Left colon (tissue), 2 donors: Measurements from ENCODE around the gene EGFL8. TPM values are rescaled to one million over a fixed set of nuclear protein-coding genes. Genes with fewer than 3 reads are reported as not detected.
"Not testable (repeated sequence)": the region's sequence is repeated elsewhere in the genome, so short reads cannot be mapped to it uniquely, and the experiment has no call there.

Experiments used
- ATAC-seq: fragments of 200-7000 bp; cut with Tn5 transposase; one replicate; pipeline ENCODE4 v1.9.1; 2020; ENCODE audit warnings: mild to moderate bottlenecking, moderate library complexity
- DNase-seq, 2 donors: peaks; one replicate each; pipeline ENCODE4 v3.0.0-alpha.2; 2020
- intact Hi-C, 2 donors: fragments of 100-400 bp; cut with DNase I in 1 of 2; cut with micrococcal nuclease in 1 of 2; formaldehyde crosslinking; loops; one replicate each; pipeline versions ENCODE4 v1.11.2 to v1.14.0; 2022; cut with DNase I, micrococcal nuclease
- total RNA-seq, 2 donors: library from RNA; stranded (reverse); fragmentation: NEBNext Ultra II Directional; extraction: Animal tissue kit (Norgen Biotek cat#: 25700); gene quantifications; one replicate each; pipeline ENCODE4 v1.2.1, GENCODE V29; 2021
- donor health status: DM: no; HTN: no; CAD: no.
- donor health status: DM: yes; HTN: yes; CAD: no.

Gene EGFL8
- total RNA-seq, 2 donors from 2014 or later, result 13.7 to 19.9 TPM

DNA sequence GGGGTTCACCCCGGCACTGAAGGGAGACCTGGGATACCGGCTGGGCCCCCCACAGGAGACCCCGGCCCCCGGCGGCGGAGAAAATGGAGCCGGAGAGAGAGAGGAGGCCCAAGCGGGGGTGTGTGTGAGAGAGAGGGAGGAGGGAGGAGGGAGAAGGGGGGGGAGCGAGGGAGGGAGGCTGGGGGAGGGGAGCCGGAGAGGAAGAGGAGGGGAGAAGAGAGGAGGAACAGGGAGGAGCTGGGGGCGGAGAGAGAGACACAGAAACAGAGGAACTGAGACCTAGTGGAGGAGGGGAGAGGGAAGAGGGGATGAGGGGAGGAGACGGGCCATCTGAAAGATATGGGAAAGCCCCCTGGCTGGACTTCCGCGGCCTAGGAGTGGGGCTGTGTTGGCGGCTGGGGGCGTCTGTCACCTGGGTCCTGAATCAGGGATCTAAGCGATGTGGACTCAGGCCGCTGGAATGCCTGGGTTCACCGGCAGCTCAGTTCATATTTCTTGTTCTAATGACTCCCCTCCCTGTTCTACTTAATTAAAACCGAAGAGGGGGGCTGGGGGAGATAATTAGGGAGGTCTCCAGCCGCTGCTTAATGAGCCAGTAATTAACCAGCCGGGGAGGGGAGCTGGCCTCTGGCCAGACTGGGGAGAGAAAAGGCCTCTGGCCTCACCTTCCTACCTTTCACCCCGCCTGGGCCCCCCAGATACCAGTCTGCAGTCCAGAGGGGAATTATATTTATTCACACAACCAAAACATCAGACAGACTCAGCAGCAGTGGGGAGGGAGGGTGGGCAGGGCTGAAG, 25.9 kb downstream of the EGFL8 start, which contains the start of gene PBX2:
PBX2 (minus strand) TSS at position 149 of the 798 bp plus-strand sequence. CDS start 287 bp downstream, outside the sequence.
- ATAC-seq, result peak; percentile 79
- intact Hi-C loops, result loop anchor here in 1 of 2 donors (10.0 kb wide), 1 partner anchor 75 kb away; no protein-coding TSS in a partner anchor
- peak; percentile 94 to 97 for DNase-seq

GRCh38 chr6:32190911-32191677, 26.7 kb downstream of the EGFL8 start:
- ATAC-seq, result no peak
- no peak for DNase-seq
- intact Hi-C loops, result loop anchor here in 1 of 2 donors (10.0 kb wide), 1 partner anchor 76 kb away; no protein-coding TSS in a partner anchor

GRCh38 chr6:32191696-32192607, 27.6 kb downstream of the EGFL8 start:
- DNase-seq (no peak), ATAC-seq (no peak)
- intact Hi-C loops, result loop anchor here in 1 of 2 donors (10.0 kb wide), 1 partner anchor 77 kb away; no protein-coding TSS in a partner anchor

- ATAC-seq (no peak), DNase-seq (peak; percentile 75 to 82)
- intact Hi-C loops, result loop anchor here in 1 of 2 donors (10.0 kb wide), 1 partner anchor 78 kb away; no protein-coding TSS in a partner anchor
Measured at GRCh38 chr6:32192608-32193039, 28.2 kb downstream of the EGFL8 start, which contains the start of gene GPSM3. Gene GPSM3, minus strand, starts transcription at chr6:32192643. Its CDS starts 130 bp downstream, at chr6:32192513.

DNA sequence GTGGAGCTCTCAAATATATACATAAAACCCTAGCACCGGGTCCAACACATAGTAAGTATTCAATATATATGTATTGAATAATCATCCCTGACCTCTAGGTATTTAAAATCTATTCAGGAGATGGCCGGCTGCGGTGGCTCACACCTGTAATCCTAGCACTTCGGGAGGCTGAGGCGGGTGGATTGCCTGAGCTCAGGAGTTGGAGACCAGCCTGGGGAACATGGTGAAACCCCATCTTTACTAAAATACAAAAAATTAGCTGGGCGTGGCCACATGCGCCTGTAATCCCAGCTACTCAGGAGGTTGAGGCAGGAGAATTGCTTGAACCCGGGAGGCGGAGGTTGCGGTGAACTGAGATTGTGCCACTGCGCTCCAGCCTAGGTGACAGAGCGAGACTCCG, 28.7 kb downstream of the EGFL8 start:
- intact Hi-C loops, result loop anchor here in 1 of 2 donors (10.0 kb wide), 1 partner anchor 78 kb away; no protein-coding TSS in a partner anchor
- DNase-seq, ATAC-seq: not testable (repeated sequence)

DNA sequence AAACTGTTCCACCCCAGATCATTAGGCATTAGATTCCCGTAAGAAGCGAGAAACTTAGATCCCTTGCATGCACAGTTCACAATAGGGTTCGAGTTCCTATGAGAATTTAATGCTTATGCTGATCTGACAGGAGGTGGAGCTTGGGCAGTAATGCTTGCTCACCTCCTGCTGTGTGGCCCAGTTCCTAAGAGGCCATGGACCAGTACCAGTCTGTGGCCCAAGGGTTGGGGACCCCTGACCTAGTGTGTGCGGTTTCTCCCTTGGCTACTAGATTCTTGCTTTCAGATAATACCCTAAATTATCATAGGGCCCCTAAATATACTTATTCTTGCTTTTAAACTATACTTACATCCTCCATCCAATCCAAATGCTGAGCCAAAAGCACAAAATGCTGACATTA, 30.0 kb downstream of the EGFL8 start:
- ATAC-seq (no peak), DNase-seq (no peak)
- intact Hi-C loops, result loop anchor here in 1 of 2 donors (10.0 kb wide), 1 partner anchor 80 kb away; no protein-coding TSS in a partner anchor

DNA sequence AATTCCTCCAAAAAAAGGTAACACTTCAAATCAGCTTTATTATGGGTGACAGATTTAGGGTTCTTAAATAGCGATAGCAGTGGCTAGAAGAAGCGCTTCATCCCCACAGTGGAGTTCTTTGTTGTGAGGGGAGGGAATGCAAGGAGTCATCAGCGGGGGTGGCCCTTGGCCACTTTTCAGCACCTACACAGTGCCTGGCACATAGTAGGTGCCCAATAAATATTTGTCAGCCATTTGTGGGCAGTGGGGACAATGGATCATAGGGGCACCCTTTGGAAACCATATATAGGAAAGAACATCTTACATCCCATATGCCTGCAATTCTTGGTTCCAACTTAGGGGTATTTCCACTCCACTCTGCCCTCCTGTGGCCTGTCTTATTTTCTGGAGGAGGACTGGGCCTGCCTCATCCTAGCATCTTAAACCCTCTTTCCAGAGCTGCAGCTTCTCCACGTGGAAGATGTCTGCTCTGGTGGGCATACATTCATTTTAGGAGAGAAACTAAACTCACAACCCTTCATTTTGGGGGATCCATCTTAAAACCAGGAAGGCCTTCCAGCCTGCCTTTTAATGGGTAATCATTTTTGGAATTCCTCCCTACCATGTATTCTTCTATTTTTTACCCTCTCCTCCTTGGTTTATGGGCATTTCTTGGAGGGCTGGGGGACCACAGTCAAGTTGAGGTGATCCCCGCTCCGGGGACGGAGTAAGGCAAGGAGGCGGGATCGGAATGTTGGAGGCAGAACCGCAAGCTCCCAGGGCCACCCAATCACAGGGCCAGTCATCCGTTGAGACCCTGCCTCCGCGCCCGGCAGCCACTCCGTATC, 30.6 kb downstream of the EGFL8 start:
- peak; percentile 16 for ATAC-seq
- DNase-seq, result peak in 1 of 2 donors; percentile 61
- intact Hi-C loops, result loop anchor here in 1 of 2 donors (10.0 kb wide), 1 partner anchor 80 kb away; no protein-coding TSS in a partner anchor

- intact Hi-C loops, result loop anchor here in 1 of 2 donors (10.0 kb wide), 1 partner anchor 81 kb away; no protein-coding TSS in a partner anchor
- ATAC-seq (peak; percentile 84), DNase-seq (peak; percentile 100)
Measured at GRCh38 chr6:32195652-32195901, 31.2 kb downstream of the EGFL8 start.

DNA sequence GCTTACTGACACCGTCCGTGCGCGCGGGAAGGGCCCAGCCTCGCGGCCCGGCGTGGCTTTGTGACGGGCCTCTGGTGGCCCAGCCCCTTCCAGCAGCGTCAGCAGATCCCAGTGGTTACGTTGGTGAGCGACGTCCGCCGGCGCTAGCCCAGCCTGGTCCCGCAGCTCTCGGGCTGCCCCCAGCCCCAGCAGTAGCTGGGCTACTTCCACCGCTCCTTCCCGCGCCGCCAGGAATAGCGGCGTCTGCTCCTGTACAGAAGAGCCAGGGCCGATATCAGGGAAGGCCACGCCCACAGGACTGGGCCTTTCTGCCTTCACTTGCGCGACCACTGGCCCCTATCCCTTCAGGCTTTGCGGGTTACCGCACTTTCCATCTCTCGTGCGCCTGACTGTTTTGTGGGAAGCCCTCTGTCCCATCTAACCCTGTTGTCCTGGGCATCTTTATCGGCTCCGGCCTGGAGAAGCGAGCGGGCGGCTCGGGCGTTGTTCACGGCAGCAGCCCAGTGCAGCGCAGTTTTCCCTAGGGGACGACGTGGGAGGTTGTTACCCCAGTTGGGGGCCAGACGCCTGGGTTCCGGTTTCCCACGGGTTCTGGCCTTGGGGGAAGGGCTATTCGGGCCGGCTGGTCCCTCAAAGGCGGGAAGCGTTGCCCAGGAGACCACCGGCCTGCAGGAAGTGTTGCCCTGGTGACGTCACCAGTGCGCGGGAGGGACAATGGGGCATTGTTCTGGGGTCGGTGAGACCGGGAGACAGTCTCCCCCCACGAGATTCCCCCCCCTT, 31.7 kb downstream of the EGFL8 start:
- intact Hi-C loops, result loop anchor here in 1 of 2 donors (10.0 kb wide), 1 partner anchor 81 kb away; no protein-coding TSS in a partner anchor
- ATAC-seq, result peak; percentile 45
- DNase-seq, result peak; percentile 92 to 93

GRCh38 chr6:32196682-32197616, 32.6 kb downstream of the EGFL8 start:
- intact Hi-C loops, result loop anchor here in 1 of 2 donors (10.0 kb wide), 1 partner anchor 82 kb away; no protein-coding TSS in a partner anchor
- DNase-seq (peak in 1 of 2 donors; percentile 54), ATAC-seq (no peak)

GRCh38 chr6:32198345-32198696, 33.9 kb downstream of the EGFL8 start:
- intact Hi-C loops, result loop anchor here in 1 of 2 donors (10.0 kb wide), 1 partner anchor 84 kb away; no protein-coding TSS in a partner anchor
- DNase-seq, result no peak
- no peak for ATAC-seq

DNA sequence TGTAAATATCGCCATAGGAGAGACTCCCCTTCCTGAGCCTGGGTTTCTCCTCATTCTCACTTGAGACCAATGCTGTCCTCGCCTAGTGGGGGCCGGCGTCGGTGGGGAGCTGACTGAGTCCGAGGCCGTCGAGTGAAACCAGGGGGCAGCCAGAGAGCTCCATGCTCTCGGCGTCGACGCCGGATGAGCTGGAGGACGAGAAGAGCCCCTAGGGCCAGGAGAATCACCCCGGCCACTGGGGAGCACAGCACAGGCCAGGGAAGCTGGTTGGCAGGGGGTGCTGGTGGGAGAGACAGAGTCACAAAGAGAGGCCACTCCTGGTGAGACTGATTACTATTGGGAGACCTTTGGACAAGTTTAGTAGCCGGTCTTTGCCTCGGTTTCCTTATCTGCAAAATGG, 34.5 kb downstream of the EGFL8 start:
- intact Hi-C loops, result loop anchor here in 1 of 2 donors (10.0 kb wide), 1 partner anchor 84 kb away; no protein-coding TSS in a partner anchor
- DNase-seq, result no peak

DNA sequence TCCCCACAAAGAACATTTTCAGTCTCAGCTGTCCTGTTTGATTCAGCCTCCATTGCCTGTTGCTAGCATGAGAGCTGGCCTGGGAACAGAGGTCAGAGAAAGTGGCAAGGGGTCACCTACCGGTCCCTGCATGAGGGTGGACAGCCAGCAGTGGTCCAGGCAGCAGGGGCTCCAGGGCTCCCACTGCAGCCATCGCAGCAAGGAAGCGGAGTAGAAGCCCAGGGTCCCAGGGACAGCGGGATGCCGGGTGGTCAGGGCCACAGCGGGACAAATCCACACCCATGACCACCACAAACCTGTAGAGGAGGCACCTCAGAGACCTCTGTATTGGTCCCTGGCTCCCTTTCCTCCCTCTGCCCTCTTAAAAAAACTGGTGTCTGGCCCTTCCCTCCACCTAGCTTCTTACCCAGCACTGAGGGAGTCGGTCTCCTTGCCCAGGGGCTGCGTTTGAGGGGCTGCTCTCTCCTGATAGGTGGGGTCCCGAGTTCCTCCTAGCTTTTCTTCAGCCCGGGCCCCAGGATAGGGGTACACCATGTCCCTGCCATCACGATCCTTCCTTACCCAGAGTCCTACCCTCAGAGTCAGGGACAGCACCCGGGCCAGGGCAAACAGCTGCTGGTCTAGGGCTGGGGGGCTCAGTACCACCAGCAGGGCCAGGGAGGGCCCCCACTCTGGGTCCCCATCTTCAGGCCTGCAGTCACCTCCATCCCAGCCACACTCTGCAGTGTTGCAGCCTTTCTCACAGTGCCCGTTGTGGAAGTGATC, 36.5 kb downstream of the EGFL8 start:
- DNase-seq, result no peak
- intact Hi-C loops, result no loop called here
- no peak for ATAC-seq

More for the DNA sequence above, 34.5 kb downstream of the EGFL8 start:
- no peak for ATAC-seq

DNA sequence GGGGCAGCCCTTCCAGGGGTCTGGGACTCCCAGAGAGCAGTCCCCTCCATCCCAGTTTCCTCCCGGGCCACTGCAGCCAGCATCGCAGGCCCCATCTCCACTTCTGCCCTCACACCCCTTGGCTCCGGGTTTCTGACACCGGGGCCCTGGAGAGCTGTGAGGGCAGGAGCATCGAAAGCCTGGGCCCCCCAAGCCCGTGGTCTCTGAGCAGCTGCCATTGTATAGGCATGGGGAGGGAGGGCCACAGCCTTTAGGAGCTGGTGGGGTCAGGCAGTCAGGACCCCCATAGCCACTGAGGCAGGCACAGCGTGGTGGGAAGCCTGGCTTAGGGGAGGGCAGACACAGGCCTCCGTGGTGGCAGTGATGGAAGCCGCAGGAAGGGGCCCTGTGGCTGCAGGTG, 37.8 kb downstream of the EGFL8 start:
- no peak for ATAC-seq
- intact Hi-C loops, result no loop called here
- no peak for DNase-seq
